HepG2 (cell line): Measurements from ENCODE around the gene CDK7.

Source experiments
- KDM6A ChIP-seq: IDR thresholded peaks from 2 replicates; pipeline ENCODE4 v1.6.1; 2016; ENCODE audit warnings: low read depth
- SAFB2 ChIP-seq: sonication (generic); formaldehyde crosslinking; IDR thresholded peaks from 2 replicates; pipeline ENCODE4 v1.5.1; 2020; ENCODE audit warnings: missing genetic modification reagents, low read depth, mild to moderate bottlenecking, borderline replicate concordance
- ZSCAN30 ChIP-seq: sonication (generic); formaldehyde crosslinking; IDR thresholded peaks from 2 replicates; pipeline ENCODE4 v1.5.0; 2020; ENCODE audit warnings: mild to moderate bottlenecking, missing genetic modification reagents

DNA sequence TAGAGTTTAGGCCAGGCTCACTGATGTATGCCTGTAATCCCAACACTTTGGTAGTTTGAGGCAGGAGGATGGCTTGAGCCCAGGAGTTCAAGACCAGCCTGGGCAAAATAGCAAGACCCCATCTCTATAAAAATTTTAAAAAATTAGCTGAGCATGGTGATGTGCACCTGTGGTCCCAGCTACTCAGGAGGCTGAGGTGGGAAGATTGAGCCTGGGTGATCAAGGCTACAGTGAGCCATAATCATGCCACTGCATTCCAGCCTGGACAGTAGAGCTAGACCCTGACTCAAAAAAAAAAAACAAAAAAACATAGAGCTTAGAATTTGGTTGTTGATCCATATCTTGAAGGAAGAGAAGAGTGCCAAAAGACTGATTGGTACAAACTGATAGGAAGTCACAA is 14.7 kb upstream of the CDK7 start:
- TF ChIP-seq KDM6A (CRISPR knock-in tag) (no peak), SAFB2 (no peak), ZSCAN30 (CRISPR knock-in tag) (no peak)
